ENCODE data around the gene WFIKKN2. TPM values are rescaled to one million over a fixed set of nuclear protein-coding genes. Genes with fewer than 3 reads are reported as not detected.

The WFIKKN2 gene
- polyA plus RNA-seq, 1 experiment: 0.07 TPM

DNA sequence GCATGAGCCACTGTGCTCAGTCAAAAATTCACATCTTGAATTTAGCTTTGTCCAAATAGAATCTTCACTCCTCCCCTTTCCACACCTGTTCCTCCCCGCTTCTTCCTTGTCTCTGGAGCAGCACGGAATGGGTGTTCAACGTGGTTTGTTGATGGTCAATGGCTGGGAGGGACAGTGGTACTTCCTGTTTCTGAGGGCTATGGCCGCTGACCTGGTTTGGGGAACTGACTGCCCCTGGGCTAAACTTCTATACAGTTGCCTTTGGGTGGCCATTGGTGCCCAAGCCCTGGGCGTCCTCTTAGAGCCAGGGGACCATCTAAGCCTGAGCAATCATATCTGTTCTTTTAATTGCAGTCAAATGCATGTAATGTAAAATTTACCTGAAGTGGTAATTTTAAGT lies 19.1 kb upstream of the WFIKKN2 start:
- Histone ChIP-seq H3K27ac (ENCODE audit: low read depth, low read length) (no peak overlapping the region), H3K4me3 (ENCODE audit: low read depth, low read length) (no peak overlapping the region), H3K9me3 (ENCODE audit: control insufficient read depth, insufficient read depth, low read length) (no peaks in the 10 kb centered on the region; the same call in 1 of the 2 replicates), H3K27me3 (ENCODE audit: control insufficient read depth, insufficient read depth, low read length) (peaks cover 30% of the 10 kb centered on the region)
- TF ChIP-seq, protein P1, sequence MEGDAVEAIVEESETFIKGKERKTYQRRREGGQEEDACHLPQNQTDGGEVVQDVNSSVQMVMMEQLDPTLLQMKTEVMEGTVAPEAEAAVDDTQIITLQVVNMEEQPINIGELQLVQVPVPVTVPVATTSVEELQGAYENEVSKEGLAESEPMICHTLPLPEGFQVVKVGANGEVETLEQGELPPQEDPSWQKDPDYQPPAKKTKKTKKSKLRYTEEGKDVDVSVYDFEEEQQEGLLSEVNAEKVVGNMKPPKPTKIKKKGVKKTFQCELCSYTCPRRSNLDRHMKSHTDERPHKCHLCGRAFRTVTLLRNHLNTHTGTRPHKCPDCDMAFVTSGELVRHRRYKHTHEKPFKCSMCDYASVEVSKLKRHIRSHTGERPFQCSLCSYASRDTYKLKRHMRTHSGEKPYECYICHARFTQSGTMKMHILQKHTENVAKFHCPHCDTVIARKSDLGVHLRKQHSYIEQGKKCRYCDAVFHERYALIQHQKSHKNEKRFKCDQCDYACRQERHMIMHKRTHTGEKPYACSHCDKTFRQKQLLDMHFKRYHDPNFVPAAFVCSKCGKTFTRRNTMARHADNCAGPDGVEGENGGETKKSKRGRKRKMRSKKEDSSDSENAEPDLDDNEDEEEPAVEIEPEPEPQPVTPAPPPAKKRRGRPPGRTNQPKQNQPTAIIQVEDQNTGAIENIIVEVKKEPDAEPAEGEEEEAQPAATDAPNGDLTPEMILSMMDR (IDR thresholded peaks at IDR 0.05; ENCODE audit: low read depth, low read length): no peak
- CTCF ChIA-PET: interaction anchor here (0.6 to 1.6 kb wide), 10 partner anchors 9 to 133 kb away, joined by 3 to 11 read pairs (median 4); no protein-coding TSS in a partner anchor
- POLR2A ChIA-PET: no interaction called here
- DNase-seq (ENCODE audit: low read depth, low spot score): no peak

DNA sequence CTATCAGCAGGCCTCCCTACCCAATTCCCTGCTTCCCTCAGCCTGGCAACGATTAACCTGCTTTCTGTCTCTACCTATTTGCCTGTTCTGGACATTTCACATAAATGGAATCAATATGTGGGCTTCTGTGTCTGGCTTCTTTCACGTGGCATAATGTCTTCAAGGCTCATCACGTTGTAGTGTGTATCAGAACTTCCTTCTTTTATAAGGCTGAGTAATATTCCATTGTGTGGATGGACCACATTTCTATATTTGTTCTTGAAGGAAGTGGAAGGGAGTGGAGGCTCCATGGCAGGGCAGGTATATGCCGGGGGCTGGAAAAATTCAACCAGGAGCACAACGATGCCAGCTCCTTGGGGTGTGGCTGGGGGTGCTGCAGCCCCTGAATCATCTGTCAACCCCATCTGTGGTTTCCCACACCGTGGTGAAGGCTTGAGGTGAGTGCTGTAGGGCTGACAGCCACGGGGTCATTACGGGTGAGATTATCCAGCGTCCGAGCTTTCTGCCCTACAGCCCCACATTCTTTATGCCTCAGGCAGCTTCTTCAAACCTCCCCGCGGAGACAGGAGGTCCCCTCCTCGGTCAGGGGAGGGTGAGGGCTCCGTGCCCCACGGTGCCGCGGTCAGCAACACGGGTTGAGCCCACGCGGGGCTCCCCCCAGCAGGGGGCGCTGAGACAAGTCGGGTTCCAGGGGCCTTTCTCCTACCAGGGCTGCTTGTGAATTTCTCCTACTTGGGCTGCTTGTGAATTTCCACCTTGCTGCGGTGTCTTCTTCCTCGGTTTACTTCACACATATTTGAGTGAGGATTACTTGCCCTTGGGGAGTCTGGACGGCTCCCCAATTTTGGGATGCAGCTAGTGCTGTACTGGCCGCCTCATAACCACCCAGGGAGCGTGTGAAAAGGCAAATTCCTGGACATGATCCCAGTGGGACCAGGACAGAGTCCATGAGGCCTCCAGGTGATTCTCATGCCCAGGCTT lies 18.3 kb upstream of the WFIKKN2 start:
- POLR2A ChIA-PET: no interaction called here
- CTCF ChIA-PET: interaction anchor here (0.6 to 1.6 kb wide), 13 partner anchors 9 to 132 kb away, joined by 3 to 11 read pairs (median 3); no protein-coding TSS in a partner anchor
- H3K4me3 ChIP-seq (ENCODE audit: low read depth, low read length): no peak overlapping the region
- no peaks in the 10 kb centered on the region; the same call in 1 of the 2 replicates for H3K9me3 ChIP-seq (ENCODE audit: control insufficient read depth, insufficient read depth, low read length)
- DNase-seq (ENCODE audit: low read depth, low spot score): no peak
- TF ChIP-seq, protein P1 (IDR thresholded peaks at IDR 0.05; ENCODE audit: low read depth, low read length): peak; percentile 63
- no peak overlapping the region for H3K27ac ChIP-seq (ENCODE audit: low read depth, low read length)
- peaks cover 29% of the 10 kb centered on the region for H3K27me3 ChIP-seq (ENCODE audit: control insufficient read depth, insufficient read depth, low read length)

DNA sequence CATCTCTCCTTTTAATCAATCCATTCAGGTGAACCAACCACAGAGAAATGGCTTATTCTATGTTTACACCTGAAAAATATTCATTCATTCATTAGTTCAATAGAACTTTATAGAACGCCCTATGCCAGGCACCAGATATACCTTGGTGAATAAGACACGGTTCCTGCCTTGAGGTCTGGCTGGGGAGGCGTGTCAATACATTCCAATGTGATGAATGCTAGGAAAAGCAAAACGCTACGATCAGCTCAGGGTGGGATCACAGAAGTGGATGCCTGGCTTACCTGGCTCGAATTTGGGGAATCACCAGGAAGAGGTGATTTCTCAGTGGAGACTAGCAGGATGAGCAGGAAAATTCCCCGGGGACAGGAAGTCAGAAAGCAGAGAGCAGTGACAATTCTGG lies 17.5 kb upstream of the WFIKKN2 start:
- ChIA-PET POLR2A (no interaction called here), CTCF (interaction anchor here (1.4 to 1.6 kb wide), 4 partner anchors 25 to 132 kb away, joined by 3 to 11 read pairs (median 4); no protein-coding TSS in a partner anchor)
- H3K27ac ChIP-seq (ENCODE audit: low read depth, low read length): no peak overlapping the region
- TF ChIP-seq, protein P1 (IDR thresholded peaks at IDR 0.05; ENCODE audit: low read depth, low read length): no peak
- no peak for DNase-seq (ENCODE audit: low read depth, low spot score)
- H3K4me3 ChIP-seq (ENCODE audit: low read depth, low read length): no peak overlapping the region
- peaks cover 31% of the 10 kb centered on the region for H3K27me3 ChIP-seq (ENCODE audit: control insufficient read depth, insufficient read depth, low read length)
- no peaks in the 10 kb centered on the region; the same call in 1 of the 2 replicates for H3K9me3 ChIP-seq (ENCODE audit: control insufficient read depth, insufficient read depth, low read length)

DNA sequence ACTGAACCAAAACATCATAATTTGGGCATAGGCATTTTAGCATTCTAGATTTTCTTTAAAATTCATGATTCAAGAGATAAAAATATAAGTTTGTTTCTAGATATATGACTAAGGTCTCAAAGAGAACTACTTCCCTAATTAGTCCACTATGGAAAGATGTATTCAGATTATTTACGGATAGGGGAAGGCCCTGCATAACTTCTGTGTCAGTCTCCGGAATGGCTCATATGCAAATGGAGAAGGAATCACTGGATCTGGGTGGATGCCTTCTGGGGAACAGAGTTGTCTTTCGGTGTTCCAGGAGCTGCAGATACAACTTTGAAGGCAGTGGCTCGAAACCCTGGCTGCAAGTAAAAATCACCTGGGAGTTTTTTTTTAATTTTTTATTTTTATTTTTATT lies 17.1 kb upstream of the WFIKKN2 start:
- no peak overlapping the region for H3K4me3 ChIP-seq (ENCODE audit: low read depth, low read length)
- H3K27ac ChIP-seq (ENCODE audit: low read depth, low read length): no peak overlapping the region
- DNase-seq (ENCODE audit: low read depth, low spot score): no peak
- POLR2A ChIA-PET: no interaction called here
- CTCF ChIA-PET: interaction anchor here (1.1 to 1.5 kb wide), 2 partner anchors 24 to 34 kb away, joined by 3 to 4 read pairs; no protein-coding TSS in a partner anchor
- TF ChIP-seq, protein P1 (IDR thresholded peaks at IDR 0.05; ENCODE audit: low read depth, low read length): no peak
- H3K27me3 ChIP-seq (ENCODE audit: control insufficient read depth, insufficient read depth, low read length): peaks cover 31% of the 10 kb centered on the region
- no peaks in the 10 kb centered on the region; the same call in 1 of the 2 replicates for H3K9me3 ChIP-seq (ENCODE audit: control insufficient read depth, insufficient read depth, low read length)
